GM23248 (cell line): Measurements from ENCODE around the gene PRKCA. TPM values are rescaled to one million over a fixed set of nuclear protein-coding genes. Genes with fewer than 3 reads are reported as not detected.

Source experiments
- DNase-seq: peaks from one replicate; pipeline ENCODE4 v3.0.0-alpha.2; 2015
- H2AFZ ChIP-seq: fragments of 200-600 bp; sonication (generic); 2 replicates; pipeline ENCODE4 v1.6.1; 2016; ENCODE audit warnings: antibody characterized with exemption
- H3F3A ChIP-seq: fragments of 200-600 bp; sonication (generic); 2 replicates; pipeline ENCODE4 v1.6.1; 2016; ENCODE audit warnings: mild to moderate bottlenecking, antibody characterized with exemption, mixed run types; ENCODE audit not compliant: insufficient read depth
- H3K27ac ChIP-seq: fragments of 200-600 bp; sonication (generic); 2 replicates; pipeline ENCODE4 v1.5.1; 2016; ENCODE audit warnings: mild to moderate bottlenecking
- H3K27me3 ChIP-seq: fragments of 200-600 bp; sonication (generic); replicated peaks from 2 replicates; pipeline ENCODE4 v1.6.1; 2016; ENCODE audit warnings: mild to moderate bottlenecking; ENCODE audit not compliant: insufficient read depth
- H3K36me3 ChIP-seq: fragments of 200-600 bp; sonication (generic); 2 replicates; pipeline ENCODE4 v1.6.1; 2016; ENCODE audit warnings: low read depth, mild to moderate bottlenecking
- H3K4me1 ChIP-seq: fragments of 200-600 bp; sonication (generic); 2 replicates; pipeline ENCODE4 v1.6.1; 2016; ENCODE audit warnings: mild to moderate bottlenecking; ENCODE audit not compliant: insufficient read depth
- H3K4me2 ChIP-seq: fragments of 200-600 bp; sonication (generic); one replicate; pipeline ENCODE4 v1.6.1; 2016; ENCODE audit warnings: mild to moderate bottlenecking; ENCODE audit not compliant: unreplicated experiment
- H3K4me3 ChIP-seq: fragments of 200-600 bp; sonication (generic); 2 replicates; pipeline ENCODE4 v1.5.1; 2016; ENCODE audit warnings: mild to moderate bottlenecking
- H3K79me2 ChIP-seq: fragments of 200-600 bp; sonication (generic); 2 replicates; pipeline ENCODE4 v1.6.1; 2016; ENCODE audit warnings: mild to moderate bottlenecking; ENCODE audit not compliant: insufficient read depth
- H3K9ac ChIP-seq: fragments of 200-600 bp; sonication (generic); 2 replicates; pipeline ENCODE4 v1.6.1; 2016; ENCODE audit warnings: mild to moderate bottlenecking
- H3K9me2 ChIP-seq: fragments of 200-600 bp; sonication (generic); 2 replicates; pipeline ENCODE4 v1.6.1; 2016; ENCODE audit warnings: mixed run types, mild to moderate bottlenecking, moderate library complexity; ENCODE audit not compliant: insufficient read depth
- H3K9me3 ChIP-seq: fragments of 200-600 bp; sonication (generic); one replicate; pipeline ENCODE4 v1.6.1; 2017; ENCODE audit warnings: low read depth
- H4K20me1 ChIP-seq: fragments of 200-600 bp; sonication (generic); 2 replicates; pipeline ENCODE4 v1.6.0; 2016; ENCODE audit not compliant: insufficient read depth
- EZH2 ChIP-seq: fragments of 200-600 bp; sonication (generic); IDR thresholded peaks from 2 replicates; pipeline ENCODE4 v1.6.1; 2018; ENCODE audit warnings: antibody characterized with exemption, mild to moderate bottlenecking; ENCODE audit not compliant: insufficient read depth, poor library complexity, severe bottlenecking
- EZH2phosphoT487 ChIP-seq: fragments of 200-600 bp; sonication (generic); IDR thresholded peaks from 2 replicates; pipeline ENCODE4 v1.6.1; 2018; ENCODE audit warnings: antibody characterized with exemption, moderate library complexity, mild to moderate bottlenecking, low read depth; ENCODE audit not compliant: insufficient read depth
- WGBS, 2 experiments: methylation state at CpG; one replicate each; pipeline ENCODE4 v1.1.6; 2015 to 2017; ENCODE audit warnings: low lambda C conversion rate in 2 of 2, low coverage in 1 of 2; ENCODE audit errors: missing lambda C conversion rate in 2 of 2; 5-methylcytosine and 5-hydroxymethylcytosine counted together
- in situ Hi-C: fragments of 300-500 bp; cut with MboI; formaldehyde crosslinking; loops from 2 replicates; pipeline ENCODE4 v1.15.0; 2020
- polyA plus RNA-seq: library from polyadenylated mRNA; unstranded; fragments of >200 nt; fragmentation: Nextera tagmentation; extraction: Ambion mirVana; gene quantifications from 2 replicates; pipeline ENCODE4 v1.2.1, GENCODE V29; 2016
- total RNA-seq: library from RNA; depleted of rRNA; stranded (reverse); fragments of >200 nt; shearing (Covaris generic); gene quantifications from 2 replicates; pipeline ENCODE4 v1.2.3, GENCODE V29; 2014

PRKCA gene
- total and polyA plus RNA-seq, 2 experiments from 2014 or later, result 17.3 to 28.5 TPM

DNA sequence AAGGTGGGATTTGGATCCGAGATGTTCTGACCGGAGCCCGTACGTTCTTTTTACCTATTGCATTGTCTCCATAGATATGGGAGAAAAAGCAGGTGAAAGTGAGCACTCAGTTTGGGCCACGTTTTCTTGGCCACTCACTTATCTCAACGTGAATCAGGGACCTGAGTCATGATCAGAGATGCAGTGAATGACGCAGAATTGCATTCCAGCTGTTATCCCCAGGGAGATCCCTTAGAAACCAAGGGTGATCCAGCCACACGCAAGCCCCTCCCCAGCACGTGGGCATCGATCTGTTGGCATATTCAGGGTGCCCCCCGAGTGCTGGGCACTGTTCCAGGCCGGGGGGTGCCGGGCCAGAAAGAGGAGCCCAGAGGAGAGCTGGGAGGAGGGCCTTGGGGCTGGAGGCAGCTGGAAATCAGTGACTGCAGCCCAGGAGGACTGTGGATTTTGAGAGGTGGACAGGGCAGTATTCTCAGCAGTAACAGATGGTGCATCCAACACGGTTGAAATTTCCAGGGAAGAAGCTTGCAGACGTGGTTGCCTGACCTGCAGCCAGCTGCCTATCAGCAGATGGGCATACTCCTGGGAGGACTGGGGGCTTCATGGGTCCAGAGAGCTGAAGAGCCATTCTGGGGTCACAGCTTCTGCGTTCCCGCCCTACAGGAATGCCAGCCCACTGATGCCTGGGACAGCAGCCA, 445.3 kb downstream of the PRKCA start:
- Histone ChIP-seq H3K79me2 (no peaks in the 10 kb centered on the region), H3K9ac (no peak overlapping the region), H3K4me3 (no peak overlapping the region), H3K4me2 (no peak overlapping the region), H3K4me1 (peaks cover 10% of the 10 kb centered on the region; the same call in 1 of the 2 replicates), H3K27ac (peak overlapping the region; percentile 31), H3K9me2 (no peaks in the 10 kb centered on the region), H3K36me3 (0 out of 2 replicates have a peak, but pooled peaks cover 5% of the 10 kb centered on the region), H3K27me3 (no peaks in the 10 kb centered on the region), H3K9me3 (no peaks in the 10 kb centered on the region), H3F3A (peaks cover 6% of the 10 kb centered on the region; the same call in 1 of the 2 replicates), H4K20me1 (no peaks in the 10 kb centered on the region), H2AFZ (no peak overlapping the region)
- 63% methylated on average over 17 of the region's 17 CpGs for WGBS, 2 experiments
- peak; percentile 94 for DNase-seq
- TF ChIP-seq EZH2, result no peak
- no peak for TF ChIP-seq EZH2phosphoT487
- in situ Hi-C loops, result no loop called here

DNA sequence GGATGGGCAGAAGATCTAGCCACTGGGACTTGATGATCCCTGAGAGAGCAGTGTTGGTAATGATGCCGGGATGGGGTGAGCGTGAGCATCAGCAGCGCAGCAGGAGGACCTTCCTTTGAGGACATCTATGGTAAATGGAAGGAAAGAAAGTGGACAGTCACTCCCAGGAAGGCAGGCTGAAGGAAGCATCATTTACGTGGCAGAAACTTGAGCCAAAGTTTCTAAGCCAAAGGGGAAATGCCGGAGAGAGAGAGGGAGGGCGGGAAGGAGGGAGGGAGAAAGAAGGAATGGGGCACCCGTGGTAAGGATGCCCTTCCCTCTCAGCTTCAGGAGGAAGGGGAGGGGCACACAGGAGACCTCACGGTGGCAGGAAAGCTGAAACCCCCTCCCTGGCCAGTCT, 446.2 kb downstream of the PRKCA start:
- in situ Hi-C loops, result no loop called here
- Histone ChIP-seq H3K4me3 (no peak overlapping the region), H2AFZ (no peak overlapping the region), H3K4me2 (no peak overlapping the region), H3K9me2 (no peaks in the 10 kb centered on the region), H3K79me2 (no peaks in the 10 kb centered on the region), H3K36me3 (no peaks in the 10 kb centered on the region), H3F3A (peaks cover 6% of the 10 kb centered on the region; the same call in 1 of the 2 replicates), H3K9me3 (no peaks in the 10 kb centered on the region), H3K27me3 (no peaks in the 10 kb centered on the region), H3K9ac (no peak overlapping the region), H3K4me1 (peaks cover 10% of the 10 kb centered on the region; the same call in 1 of the 2 replicates), H4K20me1 (no peaks in the 10 kb centered on the region), H3K27ac (no peak overlapping the region)
- TF ChIP-seq EZH2phosphoT487, result no peak
- TF ChIP-seq EZH2, result no peak
- DNase-seq, result no peak
- WGBS, 2 experiments, result 85 to 90% methylated on average over 6 to 8 of the region's 8 CpGs

DNA sequence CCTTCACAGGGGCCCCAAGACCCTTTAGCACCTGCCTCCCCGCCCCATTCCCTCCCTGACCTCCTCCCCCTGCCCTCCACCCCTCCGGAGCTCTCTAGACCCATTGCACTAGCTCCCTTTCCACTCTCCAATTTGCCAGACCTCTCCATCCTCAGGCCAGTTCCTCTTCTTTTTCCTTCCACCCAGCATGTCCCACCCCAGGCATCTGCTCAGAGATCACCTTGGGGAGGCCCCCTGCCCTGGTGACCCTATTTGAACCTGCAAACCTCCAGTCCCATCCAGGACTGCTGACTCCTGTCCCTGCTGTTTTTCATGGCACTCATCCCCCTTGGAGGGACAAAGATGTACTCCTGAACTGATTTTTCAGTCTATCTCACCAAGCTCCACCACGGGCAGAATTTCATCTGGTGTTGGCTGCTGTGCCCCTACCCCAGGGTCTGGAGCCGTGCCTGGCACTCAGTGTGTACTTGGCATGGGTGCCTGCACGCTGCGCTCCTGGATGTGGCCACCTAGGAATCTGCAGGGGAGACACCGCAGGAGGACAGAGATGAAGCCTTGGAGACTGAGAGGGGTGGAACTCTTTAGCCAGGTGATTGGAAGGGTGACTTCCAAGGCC, 446.9 kb downstream of the PRKCA start:
- Histone ChIP-seq H3K4me2 (no peak overlapping the region), H3K27me3 (no peaks in the 10 kb centered on the region), H4K20me1 (no peaks in the 10 kb centered on the region), H3K79me2 (no peaks in the 10 kb centered on the region), H3K9me3 (no peaks in the 10 kb centered on the region), H3K36me3 (no peaks in the 10 kb centered on the region), H2AFZ (no peak overlapping the region), H3K4me3 (no peak overlapping the region), H3F3A (peaks cover 6% of the 10 kb centered on the region; the same call in 1 of the 2 replicates), H3K9ac (no peak overlapping the region), H3K9me2 (no peaks in the 10 kb centered on the region), H3K4me1 (peaks cover 10% of the 10 kb centered on the region; the same call in 1 of the 2 replicates), H3K27ac (no peak overlapping the region)
- TF ChIP-seq EZH2, result no peak
- no peak for TF ChIP-seq EZH2phosphoT487
- no peak for DNase-seq
- WGBS, 2 experiments, result 91 to 93% methylated on average over 5 to 7 of the region's 7 CpGs
- in situ Hi-C loops, result no loop called here

DNA sequence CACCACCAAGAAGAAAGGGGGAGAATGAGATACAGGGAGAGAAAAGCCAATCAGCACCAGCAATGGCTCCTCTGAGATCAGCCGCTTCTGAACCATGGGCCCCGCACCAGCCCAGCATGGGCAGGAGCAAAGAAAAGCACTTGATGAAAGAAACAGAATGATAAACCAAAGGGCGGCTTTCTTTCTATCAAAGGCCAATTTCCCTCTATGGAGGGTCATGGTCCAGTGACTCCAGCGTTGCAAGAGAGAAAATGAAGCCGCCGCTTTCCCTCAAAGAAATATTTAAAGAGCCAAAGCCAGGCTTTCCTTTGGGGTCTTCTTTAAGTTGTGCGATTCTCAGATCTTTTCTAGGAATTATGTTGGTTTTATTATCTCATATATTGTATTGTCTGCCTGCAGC, 447.7 kb downstream of the PRKCA start:
- no peaks in the 10 kb centered on the region for H3K79me2 ChIP-seq
- no peak overlapping the region for H2AFZ ChIP-seq
- no peak overlapping the region for H3K9ac ChIP-seq
- no peaks in the 10 kb centered on the region for H3K9me3 ChIP-seq
- H3K4me3 ChIP-seq, result no peak overlapping the region
- no peak overlapping the region for H3K27ac ChIP-seq
- peaks cover 6% of the 10 kb centered on the region; the same call in 1 of the 2 replicates for H3F3A ChIP-seq
- no peak overlapping the region for H3K4me2 ChIP-seq
- H3K36me3 ChIP-seq, result no peaks in the 10 kb centered on the region
- no peaks in the 10 kb centered on the region for H3K9me2 ChIP-seq
- H3K27me3 ChIP-seq, result no peaks in the 10 kb centered on the region
- no peaks in the 10 kb centered on the region for H4K20me1 ChIP-seq
- TF ChIP-seq EZH2, result no peak
- no peak for TF ChIP-seq EZH2phosphoT487
- no peak for DNase-seq
- 95 to 97% methylated on average over 7 of the region's 7 CpGs for WGBS, 2 experiments
- in situ Hi-C loops, result no loop called here
- peaks cover 10% of the 10 kb centered on the region; the same call in 1 of the 2 replicates for H3K4me1 ChIP-seq
